C4-2B (cell line): ENCODE data around the gene SHISA2.

Source experiments
- CTCF ChIP-seq: fragments of 450-650 bp; conservative IDR thresholded peaks from 2 replicates; pipeline ENCODE4 v1.5.1; 2017; ENCODE audit warnings: mild to moderate bottlenecking
- ZFX ChIP-seq: fragments of 450-650 bp; IDR thresholded peaks from 2 replicates; pipeline ENCODE4 v1.6.1; 2017

GRCh38 chr13:26025196-26025595, 26.6 kb downstream of the SHISA2 start:
- TF ChIP-seq CTCF (no peak), ZFX (no peak)
